SKM-1 (cell line): ENCODE results near the gene E2F8.

ENCODE experiments used
- DNase-seq: peaks from one replicate; lab custom pipeline; 2025; ENCODE audit not compliant: unreplicated experiment; lab: John Stamatoyannopoulos, UW

Gene E2F8

GRCh38 chr11:19253153-19253745 lies 12.5 kb upstream of the E2F8 start:
- no peak for DNase-seq

GRCh38 chr11:19252394-19253152 lies 11.8 kb upstream of the E2F8 start:
- no peak for DNase-seq

- DNase-seq, result no peak
Observed at GRCh38 chr11:19251577-19251976, 10.8 kb upstream of the E2F8 start.

- no peak for DNase-seq
Observed at GRCh38 chr11:19246816-19247215, 6.1 kb upstream of the E2F8 start.

DNA sequence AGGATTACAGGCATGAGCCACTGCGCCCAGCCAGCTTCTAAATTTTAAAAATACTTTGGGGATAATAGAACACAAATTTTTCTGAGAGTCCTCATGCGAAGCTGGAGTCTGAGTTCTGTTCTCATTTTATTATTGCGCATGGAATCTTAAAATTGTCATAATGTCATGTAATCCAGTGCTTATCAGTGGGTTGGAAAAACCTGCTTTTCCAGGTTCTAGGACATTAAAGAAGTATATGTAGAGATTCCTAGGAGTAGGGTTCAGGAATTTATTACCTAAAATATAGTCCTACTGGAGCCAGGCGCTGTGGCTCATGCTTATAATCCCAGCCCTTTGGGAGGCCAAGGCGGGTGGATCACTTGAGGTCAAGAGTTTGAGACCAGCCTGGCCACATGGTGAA lies 4.6 kb upstream of the E2F8 start:
- no peak for DNase-seq

GRCh38 chr11:19244621-19245020 lies 3.9 kb upstream of the E2F8 start:
- DNase-seq, result no peak

DNA sequence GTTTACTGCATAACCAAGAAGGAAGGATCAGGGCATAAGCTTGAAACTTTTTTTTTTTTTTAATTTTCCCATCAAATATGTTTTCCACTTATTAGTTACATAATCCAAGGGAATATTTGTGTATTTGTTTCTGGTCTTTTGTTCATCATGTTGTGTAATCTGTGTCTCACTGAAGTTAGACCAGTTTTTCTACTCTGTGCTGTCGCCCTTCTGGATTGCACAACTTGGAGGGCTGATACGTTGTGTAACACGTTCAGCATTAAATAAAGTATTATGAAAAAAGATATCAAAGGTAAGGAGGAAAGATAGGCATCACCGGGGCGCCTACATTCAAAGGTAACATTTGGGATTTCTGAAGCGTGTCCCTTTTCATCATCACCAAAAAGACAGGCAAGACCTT lies 3.3 kb upstream of the E2F8 start:
- no peak for DNase-seq

- DNase-seq, result no peak
Observed at GRCh38 chr11:19243613-19244012, 2.9 kb upstream of the E2F8 start.

- no peak for DNase-seq
Observed at GRCh38 chr11:19243143-19243542, 2.4 kb upstream of the E2F8 start.

DNA sequence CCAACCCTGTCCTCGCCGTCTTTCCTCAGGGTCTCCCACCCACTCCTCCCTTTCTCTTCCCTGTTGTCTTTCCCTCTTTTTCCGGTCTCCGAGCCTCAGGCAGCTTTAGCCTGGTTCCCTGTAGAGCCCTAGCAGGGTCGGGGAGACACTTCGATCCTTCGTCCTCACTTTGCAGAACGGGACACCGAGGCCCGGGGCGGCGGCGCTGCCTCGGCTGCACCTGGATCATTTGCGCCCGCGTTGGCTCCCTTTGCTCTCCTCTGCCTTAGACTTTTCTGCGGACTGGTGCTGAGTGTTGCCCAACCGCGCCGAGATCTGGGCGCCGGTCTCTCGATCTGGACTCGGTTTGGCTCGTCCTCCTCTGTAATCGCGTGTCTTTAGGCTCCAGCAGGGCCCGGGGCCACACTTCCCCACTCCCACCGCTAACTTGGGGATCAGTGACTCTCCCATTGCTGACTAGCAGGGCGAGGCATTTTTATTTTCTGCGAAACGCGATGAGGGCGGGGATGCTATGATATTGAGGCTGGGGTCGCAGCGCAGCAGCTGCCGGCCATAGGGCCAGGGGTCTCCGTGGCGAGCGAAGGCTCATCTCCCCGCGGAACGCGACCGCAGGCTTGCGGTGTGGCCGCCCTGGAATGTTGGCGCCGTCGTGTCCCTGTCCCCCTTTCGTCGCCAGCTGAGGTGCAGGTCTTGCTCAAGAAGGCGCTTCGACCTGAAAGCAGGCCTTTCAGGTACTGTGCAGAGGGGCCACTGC lies 1.6 kb upstream of the E2F8 start:
- DNase-seq, result no peak

GRCh38 chr11:19241260-19242178 lies 774 bp upstream of the E2F8 start:
- no peak for DNase-seq

GRCh38 chr11:19239039-19239438 lies 1.7 kb downstream of the E2F8 start:
- no peak for DNase-seq

DNA sequence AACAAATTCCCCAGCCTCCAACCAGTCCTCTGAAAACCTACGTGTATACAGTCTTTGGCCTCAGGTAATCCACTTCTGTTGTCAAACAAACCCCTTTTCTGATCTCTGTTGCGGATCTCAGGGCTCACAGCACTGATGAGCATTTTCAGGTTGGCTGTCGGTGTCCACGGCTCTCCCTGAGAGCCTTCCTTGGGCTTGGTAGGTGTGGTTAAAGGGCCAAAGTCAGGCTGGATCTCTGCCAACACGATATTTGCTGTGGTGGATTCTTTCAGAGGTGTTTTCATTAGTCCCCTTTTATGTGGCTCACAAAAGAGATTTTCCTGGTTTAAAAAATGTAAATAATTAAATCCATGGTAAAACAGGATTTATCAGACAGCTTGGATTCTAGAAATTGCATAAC lies 2.9 kb downstream of the E2F8 start:
- DNase-seq, result no peak

GRCh38 chr11:19237381-19237780 lies 3.4 kb downstream of the E2F8 start:
- no peak for DNase-seq

DNA sequence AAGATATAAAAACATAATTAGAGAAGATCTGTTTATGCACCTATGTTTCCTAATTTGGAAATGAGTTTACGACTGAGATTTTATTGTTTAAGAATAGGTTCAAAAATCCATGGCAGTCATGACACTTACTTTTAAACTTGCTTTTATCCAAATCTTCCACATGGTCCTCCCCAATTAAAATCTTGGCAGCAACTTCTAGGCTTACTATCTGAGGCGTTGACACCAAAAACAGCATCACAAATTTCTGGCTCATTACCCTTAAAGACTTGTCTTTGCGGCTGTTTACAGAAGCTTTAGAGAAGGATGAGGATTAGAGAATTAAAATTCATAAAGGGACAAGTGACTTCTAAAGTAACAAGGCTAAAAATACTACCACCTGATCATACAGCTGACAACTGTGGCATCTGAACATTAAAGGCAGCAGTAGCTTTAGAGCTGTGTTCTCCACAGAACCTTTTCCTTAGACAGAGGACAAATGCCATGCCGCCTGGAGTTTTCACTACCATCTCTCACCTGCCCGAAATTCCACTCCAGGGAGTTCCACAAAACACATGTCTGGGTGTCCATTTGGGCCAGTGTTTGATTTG lies 6.4 kb downstream of the E2F8 start:
- no peak for DNase-seq

DNA sequence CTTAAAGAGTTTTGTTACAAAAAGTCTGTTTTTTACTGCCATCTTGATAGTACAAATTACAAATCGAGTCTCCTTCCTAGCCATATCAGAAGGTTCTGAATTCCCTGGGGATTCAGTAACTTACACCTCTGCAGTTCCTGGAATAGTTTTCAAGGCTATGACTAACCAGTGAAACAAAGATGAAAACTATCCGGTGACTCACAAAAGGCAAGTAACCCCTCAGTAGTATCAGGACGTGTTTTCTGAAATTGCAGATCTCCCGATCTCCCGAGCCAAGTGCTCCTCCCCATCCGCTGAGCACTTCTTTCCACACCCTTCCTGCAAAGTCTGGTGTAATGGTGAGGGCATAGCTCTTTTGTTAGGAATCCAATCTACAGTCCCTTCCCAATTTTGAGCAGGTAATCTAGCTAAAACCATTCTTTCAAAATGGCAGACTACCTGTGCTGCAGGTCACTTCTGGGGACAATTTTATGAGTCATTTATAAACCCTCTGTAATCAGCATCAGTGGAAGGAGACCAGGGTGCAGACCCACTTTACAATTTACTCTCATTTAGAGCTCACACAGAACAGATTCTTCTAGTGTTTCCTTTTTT lies 7.7 kb downstream of the E2F8 start:
- DNase-seq, result no peak

DNA sequence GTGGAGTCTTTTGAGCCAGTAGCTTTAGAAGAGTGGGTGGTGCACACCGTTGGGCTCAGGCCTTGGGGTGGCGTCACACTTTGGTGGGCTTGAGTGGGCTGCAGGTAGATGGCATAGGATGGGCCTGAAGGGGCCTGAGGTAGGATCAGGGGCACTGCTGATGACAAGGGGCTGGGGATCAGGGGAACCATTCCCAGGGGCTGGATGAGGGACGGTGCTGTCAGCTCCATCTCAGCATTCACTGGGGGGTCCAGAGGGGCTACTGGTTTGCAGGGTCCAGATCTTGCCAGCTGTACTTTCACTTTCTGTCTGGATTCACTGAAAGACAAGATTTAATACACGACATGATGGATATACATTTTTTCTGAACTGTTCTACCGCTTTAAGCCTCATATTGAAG lies 11.1 kb downstream of the E2F8 start:
- no peak for DNase-seq

DNA sequence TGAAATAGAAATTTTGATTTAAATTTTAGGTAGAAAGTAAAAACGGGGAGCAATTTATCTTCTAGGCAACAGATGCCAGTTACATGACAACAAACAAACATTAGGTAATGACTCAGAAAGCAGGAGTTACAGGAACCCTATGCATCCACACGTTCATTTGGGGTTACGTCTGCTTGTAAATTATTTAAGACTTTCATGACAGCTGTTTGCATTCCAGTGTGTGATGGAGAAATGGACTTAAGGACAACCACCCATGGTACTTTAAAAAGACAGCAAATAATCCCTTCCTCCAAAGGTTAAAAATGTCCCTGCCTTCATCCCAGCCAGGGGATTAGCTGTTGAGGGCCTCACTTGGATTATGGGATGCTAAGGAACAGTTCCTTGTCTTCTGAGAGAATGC lies 11.8 kb downstream of the E2F8 start:
- no peak for DNase-seq

DNA sequence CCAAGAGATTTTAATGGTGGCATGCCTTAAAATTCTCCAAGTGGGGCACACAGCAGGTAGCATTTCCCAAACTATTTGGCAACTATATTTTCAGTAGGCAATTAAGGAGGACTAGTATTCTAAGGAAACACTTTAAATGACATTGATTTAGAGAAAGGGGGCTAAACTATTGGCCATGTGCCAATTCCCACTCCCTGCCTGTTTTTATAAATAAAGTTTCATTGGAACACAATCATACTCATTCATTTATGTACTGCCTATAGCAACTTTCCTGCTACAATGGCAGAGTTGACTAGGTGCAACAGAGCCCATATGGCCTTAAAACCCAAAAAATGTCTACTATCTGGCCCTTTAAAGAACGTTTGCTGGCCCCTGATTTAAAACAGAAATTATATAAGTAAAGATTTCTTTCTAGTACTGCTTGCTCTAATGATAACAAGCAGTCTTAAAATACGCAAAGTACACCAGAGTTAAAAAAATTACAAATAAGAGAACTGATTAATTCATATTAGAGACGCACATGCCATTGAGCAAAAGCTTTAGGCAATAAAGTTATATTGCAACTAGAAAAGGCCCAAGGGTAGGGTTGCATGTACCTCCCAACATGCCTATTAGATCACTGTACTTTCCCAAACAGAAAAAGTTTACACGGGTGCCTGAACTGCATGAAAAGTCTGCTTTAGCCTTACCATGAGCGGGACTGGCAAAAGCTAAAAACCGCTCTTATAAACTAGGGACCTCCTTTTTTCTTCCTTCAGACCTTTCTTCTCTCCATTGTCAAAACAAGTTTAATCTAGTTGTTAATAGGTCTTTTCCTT lies 14.2 kb downstream of the E2F8 start:
- DNase-seq, result no peak

GRCh38 chr11:19225581-19225980 lies 15.2 kb downstream of the E2F8 start:
- no peak for DNase-seq
